ENCODE results near the gene GUSB. TPM values are rescaled to one million over a fixed set of nuclear protein-coding genes. Genes with fewer than 3 reads are reported as not detected.

The GUSB gene
- total RNA-seq, 4 donors from 2014 or later: 48.3 to 346 (median 55.3) TPM

- H3K9me3 ChIP-seq: no peaks in the 10 kb centered on the region
- intact Hi-C loops (cut with DNase I; ENCODE audit: low total_unique reads): loop anchor here (5.0 kb wide), 1 partner anchor 926 kb away; no protein-coding TSS in a partner anchor
- whole genome bisulfite sequencing, 2 donors (ENCODE audit: low coverage in 1 of 2): 95% methylated on average over 16 of the region's 16 CpGs; no CpG with 5 or more reads in 1 of the 2 donors
- H3K4me3 ChIP-seq: no peak overlapping the region
- in situ Hi-C loops (cut with MboI; ENCODE audit: low pct_ligation_motif_present in 1 of 4, low pct_unique_long_range_greater_than_20kb in 1 of 4, low sequenced_read_pairs in 3 of 4): loop anchor here in 1 of 4 donors (25.0 kb wide), 1 partner anchor 239 kb away; no protein-coding TSS in a partner anchor
- H3K27me3 ChIP-seq: no peaks in the 10 kb centered on the region
- no peak overlapping the region for H3K27ac ChIP-seq
- peaks cover 0 to 32% (median 9%) of the 10 kb centered on the region in 4 donors for H3K36me3 ChIP-seq
- no peak for TF ChIP-seq EP300 (IDR thresholded peaks at IDR 0.05; ENCODE audit: low read depth)
- no peak for TF ChIP-seq POLR2A (IDR thresholded peaks at IDR 0.05)
- TF ChIP-seq CTCF (IDR thresholded peaks at IDR 0.05): no peak
- TF ChIP-seq POLR2AphosphoS5 (IDR thresholded peaks at IDR 0.05): no peak
- DNase-seq: no peak
- peaks cover 0 to 13% (median 11%) of the 10 kb centered on the region in 4 donors for H3K4me1 ChIP-seq
Measured at GRCh38 chr7:65976659-65977196, 5.3 kb downstream of the GUSB start.

- peaks cover 0 to 8% (median 6%) of the 10 kb centered on the region in 4 donors for H3K4me1 ChIP-seq
- H3K4me3 ChIP-seq: no peak overlapping the region
- in situ Hi-C loops (cut with MboI; ENCODE audit: low pct_ligation_motif_present in 1 of 4, low pct_unique_long_range_greater_than_20kb in 1 of 4, low sequenced_read_pairs in 3 of 4): loop anchor here in 1 of 4 donors (25.0 kb wide), 1 partner anchor 239 kb away; no protein-coding TSS in a partner anchor
- no peaks in the 10 kb centered on the region for H3K27me3 ChIP-seq
- peaks cover 0 to 37% (median 13%) of the 10 kb centered on the region in 4 donors for H3K36me3 ChIP-seq
- 91 to 97% methylated on average over 4 to 11 of the region's 11 CpGs for WGBS, 2 donors (ENCODE audit: low coverage in 1 of 2)
- TF ChIP-seq CTCF (IDR thresholded peaks at IDR 0.05) (no peak), POLR2A (IDR thresholded peaks at IDR 0.05) (no peak), POLR2AphosphoS5 (IDR thresholded peaks at IDR 0.05) (no peak), EP300 (IDR thresholded peaks at IDR 0.05; ENCODE audit: low read depth) (no peak)
- no peaks in the 10 kb centered on the region for H3K9me3 ChIP-seq
- DNase-seq: no peak
- intact Hi-C loops (cut with DNase I; ENCODE audit: low total_unique reads): loop anchor here (5.0 kb wide), 1 partner anchor 926 kb away; no protein-coding TSS in a partner anchor
- H3K27ac ChIP-seq: no peak overlapping the region
Measured at GRCh38 chr7:65975814-65976445, 6.1 kb downstream of the GUSB start.

- no peak overlapping the region for H3K27ac ChIP-seq
- in situ Hi-C loops (cut with MboI; ENCODE audit: low pct_ligation_motif_present in 1 of 4, low pct_unique_long_range_greater_than_20kb in 1 of 4, low sequenced_read_pairs in 3 of 4): loop anchor here in 2 of 4 donors (25.0 kb wide), 1 partner anchor 238 kb away; no protein-coding TSS in a partner anchor
- H3K9me3 ChIP-seq: no peaks in the 10 kb centered on the region
- H3K27me3 ChIP-seq: no peaks in the 10 kb centered on the region
- 86% methylated on average over 9 of the region's 9 CpGs; no CpG with 5 or more reads in 1 of the 2 donors for WGBS, 2 donors (ENCODE audit: low coverage in 1 of 2)
- no peak for DNase-seq
- H3K4me3 ChIP-seq: no peak overlapping the region
- peaks cover 0 to 40% (median 17%) of the 10 kb centered on the region in 4 donors for H3K36me3 ChIP-seq
- H3K4me1 ChIP-seq: no peaks in the 10 kb centered on the region
- intact Hi-C loops (cut with DNase I; ENCODE audit: low total_unique reads): loop anchor here (5.0 kb wide), 1 partner anchor 927 kb away; no protein-coding TSS in a partner anchor
- TF ChIP-seq POLR2AphosphoS5 (IDR thresholded peaks at IDR 0.05): no peak
- no peak for TF ChIP-seq POLR2A (IDR thresholded peaks at IDR 0.05)
Measured at GRCh38 chr7:65974876-65975275, 7.1 kb downstream of the GUSB start.

GRCh38 chr7:65974191-65974801, 7.7 kb downstream of the GUSB start:
- H3K4me3 ChIP-seq: no peak overlapping the region
- in situ Hi-C loops (cut with MboI; ENCODE audit: low pct_ligation_motif_present in 1 of 4, low pct_unique_long_range_greater_than_20kb in 1 of 4, low sequenced_read_pairs in 3 of 4) (loop anchor here in 1 of 4 donors (25.0 kb wide), 1 partner anchor 237 kb away; no protein-coding TSS in a partner anchor), intact Hi-C loops (cut with DNase I; ENCODE audit: low total_unique reads) (no loop called here)
- WGBS, 2 donors (ENCODE audit: low coverage in 1 of 2): 90 to 92% methylated on average over 4 to 29 of the region's 29 CpGs
- no peaks in the 10 kb centered on the region for H3K4me1 ChIP-seq
- TF ChIP-seq POLR2AphosphoS5 (IDR thresholded peaks at IDR 0.05) (no peak), POLR2A (IDR thresholded peaks at IDR 0.05) (no peak), EP300 (IDR thresholded peaks at IDR 0.05; ENCODE audit: low read depth) (no peak), CTCF (IDR thresholded peaks at IDR 0.05) (no peak)
- H3K9me3 ChIP-seq: no peaks in the 10 kb centered on the region
- H3K27ac ChIP-seq: no peak overlapping the region
- no peaks in the 10 kb centered on the region for H3K27me3 ChIP-seq
- no peak for DNase-seq
- H3K36me3 ChIP-seq: peaks cover 0 to 45% (median 20%) of the 10 kb centered on the region in 4 donors
